ENCODE data around the gene FBLL1. TPM values are rescaled to one million over a fixed set of nuclear protein-coding genes. Genes with fewer than 3 reads are reported as not detected.
A peak's percentile ranks its signal among the peaks of the same experiment; 100 is the strongest.
"Not testable (repeated sequence)": the region's sequence is repeated elsewhere in the genome, so short reads cannot be mapped to it uniquely, and the experiment has no call there.

FBLL1 gene
- polyA plus RNA-seq (ENCODE audit: insufficient read length in 4 of 4) = 1 to 10 TPM in 1 of 4 donors, under 1 TPM in 3; 0.35 to 1.3 (median 0.64) TPM

DNA sequence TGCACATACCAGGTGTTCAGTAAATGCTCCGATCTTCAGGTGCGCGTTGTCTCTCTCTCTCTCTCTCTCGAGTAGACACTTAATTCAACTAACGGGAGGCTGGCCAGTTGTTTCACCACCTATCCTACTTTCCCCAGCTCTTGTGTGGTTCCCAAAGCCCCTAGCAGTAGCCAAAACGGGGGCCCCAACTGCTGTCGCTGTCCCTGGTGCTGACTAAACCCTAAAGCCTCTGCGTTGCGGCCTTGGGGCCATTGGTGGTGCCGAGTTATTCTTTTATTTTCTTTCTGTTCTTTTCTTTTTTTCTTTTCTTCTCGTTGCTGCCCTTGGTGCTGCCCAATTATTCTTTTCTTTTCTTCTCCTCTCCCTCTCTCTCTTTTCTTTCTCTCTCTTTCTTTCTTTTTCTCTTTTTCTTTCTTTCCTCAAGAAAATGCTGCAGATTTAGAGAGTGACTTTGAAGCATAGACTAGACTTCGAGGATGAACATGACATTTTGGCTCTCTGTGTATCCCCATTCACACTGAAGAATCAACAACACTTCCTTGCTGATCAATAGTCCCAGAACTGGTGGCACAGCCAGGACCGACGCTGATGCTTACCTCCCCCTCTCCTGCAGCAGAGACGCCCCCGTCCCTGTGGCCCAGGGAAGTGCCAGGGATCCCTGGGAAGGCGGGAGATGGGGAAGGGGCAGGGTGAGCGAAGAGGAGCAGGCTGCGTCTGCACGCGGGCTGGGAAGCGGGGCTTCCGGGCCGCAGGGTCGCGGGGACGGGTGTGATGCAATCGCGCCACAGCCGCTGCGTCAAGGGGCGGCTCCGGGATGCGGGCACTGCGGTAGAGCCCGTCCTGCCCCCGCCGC lies at the start of gene FBLL1:
Gene FBLL1 (plus strand): TSS at position 785 of the 853 bp plus-strand sequence. CDS start 200 bp downstream, outside the sequence.
- DNase-seq (ENCODE audit: low read depth in 4 of 4, low spot score in 2 of 4) = peak; percentile 31 to 63 (median 44)

DNA sequence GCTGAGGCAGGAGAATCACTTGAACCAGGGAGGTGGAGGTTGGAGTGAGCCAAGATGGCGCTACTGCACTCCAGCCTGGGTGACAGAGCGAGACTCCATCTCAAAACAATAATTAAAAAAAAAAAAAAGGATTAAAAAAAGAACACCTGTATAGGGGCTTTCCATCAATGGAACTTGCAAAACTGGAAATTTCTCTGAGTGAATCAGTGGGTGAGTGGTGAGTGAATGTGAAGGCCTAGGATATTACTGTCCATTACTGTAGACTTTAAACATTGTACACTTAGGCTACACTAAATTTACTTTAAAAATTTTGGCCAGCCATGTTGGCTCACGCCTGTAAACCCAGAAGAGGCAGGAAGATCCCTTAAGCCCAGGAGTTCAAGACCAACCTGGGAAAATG lies 48.5 kb upstream of the FBLL1 start:
- no peak for DNase-seq (ENCODE audit: low read depth in 4 of 4, low spot score in 2 of 4)

DNA sequence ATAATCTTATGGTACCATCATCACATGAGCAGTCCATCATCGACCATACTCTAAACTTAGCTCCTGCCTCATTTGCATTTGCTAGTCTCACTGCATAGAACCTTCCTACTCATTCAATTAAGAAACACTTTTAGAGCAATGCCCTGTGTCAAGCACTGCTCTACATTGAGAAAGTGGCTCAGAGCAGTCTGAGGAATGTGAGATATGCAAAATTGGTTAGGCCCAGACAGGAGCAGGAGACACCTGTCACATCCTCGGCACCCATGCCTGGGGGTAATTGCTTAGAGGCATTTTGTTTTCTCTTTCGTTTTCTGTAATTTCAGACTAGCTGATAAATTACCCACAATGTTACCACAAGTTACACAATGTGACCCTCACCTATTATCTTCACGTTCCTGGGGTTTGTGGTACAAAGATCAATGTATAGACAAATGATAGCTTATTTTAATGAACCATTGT lies 47.7 kb upstream of the FBLL1 start:
- DNase-seq (ENCODE audit: low read depth in 4 of 4, low spot score in 2 of 4) = no peak

DNA sequence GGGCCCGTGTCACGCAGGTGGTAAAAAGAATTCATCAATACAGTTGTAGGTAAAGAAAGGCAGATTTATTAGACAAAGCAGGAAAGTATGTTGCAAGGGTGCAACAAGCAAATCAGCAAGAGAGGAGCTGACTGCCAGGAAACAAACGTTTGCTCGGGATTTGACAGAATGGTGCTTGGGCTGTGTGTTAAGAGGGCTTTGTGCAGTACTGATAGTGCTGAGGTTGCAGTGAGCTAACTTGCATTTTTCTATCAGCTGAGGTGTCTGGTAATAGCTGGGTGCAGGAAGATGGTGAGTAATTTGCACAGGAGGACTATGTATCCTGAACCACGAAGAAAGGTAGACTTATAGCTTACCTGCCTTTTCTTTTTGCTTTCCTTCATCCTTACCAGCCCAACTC lies 46.7 kb upstream of the FBLL1 start:
- no peak for DNase-seq (ENCODE audit: low read depth in 4 of 4, low spot score in 2 of 4)

DNA sequence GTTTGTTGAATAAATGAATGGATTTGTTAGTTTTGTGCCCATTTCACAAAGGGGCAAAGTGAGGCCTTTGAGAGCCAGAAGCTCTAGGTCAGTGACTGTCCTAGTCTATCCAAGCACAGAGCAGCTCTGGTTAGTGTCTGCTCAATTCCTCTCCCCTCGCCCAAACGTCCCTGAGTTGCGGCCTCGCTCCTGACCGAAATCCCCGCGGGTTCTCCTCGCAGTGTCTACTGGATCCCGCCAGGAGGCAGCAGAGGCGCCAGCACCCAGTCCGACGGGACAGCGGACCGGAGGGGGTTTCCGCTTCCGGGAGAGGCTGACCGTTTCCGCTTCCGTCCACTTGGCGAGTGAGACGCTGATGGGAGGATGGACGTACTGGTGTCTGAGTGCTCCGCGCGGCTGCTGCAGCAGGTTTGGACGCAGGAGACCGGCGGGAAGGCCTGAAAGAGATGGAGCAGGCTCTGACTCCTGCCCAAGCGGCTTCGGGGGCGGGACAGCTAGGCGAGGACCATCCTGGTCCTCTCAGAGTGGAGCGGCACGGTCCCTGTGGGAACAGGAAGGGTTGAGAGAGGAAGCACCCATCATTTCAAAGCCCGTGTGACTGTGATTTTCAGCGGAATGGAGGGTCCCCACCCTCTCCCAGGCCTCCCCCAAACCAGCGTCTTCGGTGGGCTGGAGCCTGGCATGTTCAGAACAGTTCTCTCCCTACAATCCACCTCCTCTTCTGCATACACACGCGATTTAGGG lies 42.8 kb upstream of the FBLL1 start, which contains the start of gene RARS1:
Gene RARS1 (plus strand): TSS at position 336 of the 744 bp plus-strand sequence. CDS start 28 bp downstream, at position 364.
- DNase-seq (ENCODE audit: low read depth in 4 of 4, low spot score in 2 of 4) = peak; percentile 76 to 91 (median 82)

DNA sequence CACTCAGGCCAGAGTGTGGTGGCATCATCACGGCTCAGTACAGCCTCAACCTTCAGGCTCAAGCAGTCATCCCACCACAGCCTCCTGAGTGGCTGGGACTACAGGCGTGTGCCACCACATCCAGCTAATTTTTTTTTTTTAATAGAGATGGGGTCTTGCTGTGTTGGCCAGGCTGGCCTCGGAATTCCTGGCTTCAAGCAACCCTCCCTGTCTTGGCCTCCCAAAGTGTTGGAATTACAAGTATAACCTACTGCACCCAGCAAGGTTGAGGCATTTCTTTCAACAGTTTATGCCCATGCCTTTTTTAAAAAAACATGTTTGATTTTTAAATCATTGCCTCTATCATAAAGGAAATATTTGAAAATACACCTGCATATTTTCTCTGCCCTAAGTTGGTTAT lies 40.0 kb upstream of the FBLL1 start:
- no peak for DNase-seq (ENCODE audit: low read depth in 4 of 4, low spot score in 2 of 4)

DNA sequence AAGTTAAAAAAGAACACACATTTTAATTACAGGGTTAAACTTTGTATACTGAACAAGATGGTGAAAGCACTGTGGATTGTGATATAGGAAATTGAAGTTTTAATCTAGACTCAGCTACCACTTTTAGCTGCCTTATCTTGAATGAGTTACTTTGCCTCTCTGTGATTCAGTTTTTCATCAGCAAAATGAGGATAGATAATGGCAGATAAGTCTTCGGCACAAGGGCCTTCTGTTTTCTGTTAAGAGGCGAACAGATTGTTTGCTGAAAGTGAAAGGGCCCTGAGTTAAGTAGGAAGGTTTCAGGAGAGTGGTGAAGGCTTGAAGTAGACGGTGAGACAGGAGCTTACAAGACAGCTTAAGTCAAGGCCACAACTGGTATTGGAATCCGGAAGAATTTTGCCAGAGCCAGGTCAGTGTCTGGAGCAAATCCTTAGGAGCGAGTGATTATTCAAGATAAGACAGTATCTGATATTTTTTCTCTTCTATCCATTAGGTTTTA lies 35.0 kb upstream of the FBLL1 start:
- DNase-seq (ENCODE audit: low read depth in 4 of 4, low spot score in 2 of 4) = no peak

DNA sequence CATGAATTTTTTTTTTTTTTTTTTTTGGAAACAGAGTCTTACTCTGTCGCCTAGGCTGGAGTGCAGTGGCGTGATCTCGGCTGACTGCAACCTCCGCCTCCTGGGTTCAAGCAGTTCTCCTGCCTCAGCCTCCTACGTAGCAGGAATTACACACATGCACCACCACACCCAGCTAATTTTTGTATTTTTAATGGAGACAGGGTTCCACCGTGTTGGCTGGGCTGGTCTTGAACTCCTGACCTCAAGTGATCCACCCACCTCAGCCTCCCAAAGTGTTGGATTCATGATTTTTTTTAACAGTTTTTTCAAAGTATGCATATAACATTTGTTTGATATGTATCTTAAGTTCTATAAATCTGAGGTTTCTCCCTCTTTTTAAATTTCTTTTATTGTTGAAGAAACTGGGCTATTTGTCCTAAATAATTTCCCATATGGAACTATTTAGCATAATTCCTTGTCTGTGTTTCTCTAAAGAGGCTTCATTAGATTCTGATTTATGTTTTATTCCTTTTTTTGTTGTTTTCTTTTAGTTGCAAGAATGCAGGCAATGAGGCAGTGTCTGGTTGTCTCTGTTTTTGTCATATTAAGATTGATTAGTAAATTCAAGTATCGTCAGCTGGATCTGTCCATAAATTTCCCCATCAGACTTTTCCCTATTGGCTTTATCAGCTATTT lies 26.4 kb upstream of the FBLL1 start:
- DNase-seq (ENCODE audit: low read depth in 4 of 4, low spot score in 2 of 4) = no peak

DNA sequence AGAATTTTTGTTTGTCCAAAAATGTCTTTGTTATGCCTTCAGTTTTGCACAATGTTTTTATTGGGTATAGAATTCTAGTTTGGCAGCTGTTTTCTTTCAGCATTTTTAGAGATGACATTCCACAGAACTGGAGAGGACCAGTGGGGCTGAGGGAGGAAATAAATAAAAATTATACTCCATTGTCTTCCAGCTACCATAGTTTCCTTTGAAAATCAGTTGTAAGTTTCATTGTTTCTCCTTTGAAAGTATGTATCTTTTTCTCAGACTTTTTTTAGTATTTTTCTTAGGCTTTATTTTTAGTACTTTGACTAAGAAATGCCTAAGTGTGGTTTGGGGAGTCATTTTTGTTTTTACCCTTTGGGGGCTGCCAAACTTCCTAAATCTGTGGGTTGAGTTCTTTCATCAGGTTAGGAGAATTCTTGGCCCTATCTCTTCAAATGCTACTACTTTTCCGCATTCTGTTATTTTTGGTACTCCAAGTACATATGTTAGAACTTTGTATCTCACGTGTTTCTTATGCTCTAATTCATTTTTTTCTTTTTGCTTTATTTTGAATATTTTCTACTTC lies 15.2 kb upstream of the FBLL1 start:
- DNase-seq (ENCODE audit: low read depth in 4 of 4, low spot score in 2 of 4) = no peak

DNA sequence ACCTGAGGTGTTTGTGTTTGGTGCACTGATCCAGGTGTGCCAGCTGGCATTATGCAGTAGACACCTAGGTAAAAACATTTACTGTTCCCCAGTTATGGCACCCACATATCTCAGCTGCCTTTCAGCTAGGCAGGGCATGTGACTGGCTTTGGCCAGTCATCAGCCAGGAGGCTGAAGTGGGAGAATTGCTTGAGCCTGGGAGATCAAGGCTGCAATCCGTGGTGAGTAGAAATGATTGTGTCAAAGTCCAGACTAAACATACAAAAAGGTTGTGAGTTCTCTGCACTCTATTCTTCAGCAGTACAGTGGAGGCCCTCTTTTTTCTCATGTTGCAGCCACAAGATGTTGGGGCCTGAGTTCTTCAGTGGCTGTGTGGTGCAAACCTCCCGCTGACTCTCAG lies 3.2 kb upstream of the FBLL1 start:
- DNase-seq (ENCODE audit: low read depth in 4 of 4, low spot score in 2 of 4) = no peak

DNA sequence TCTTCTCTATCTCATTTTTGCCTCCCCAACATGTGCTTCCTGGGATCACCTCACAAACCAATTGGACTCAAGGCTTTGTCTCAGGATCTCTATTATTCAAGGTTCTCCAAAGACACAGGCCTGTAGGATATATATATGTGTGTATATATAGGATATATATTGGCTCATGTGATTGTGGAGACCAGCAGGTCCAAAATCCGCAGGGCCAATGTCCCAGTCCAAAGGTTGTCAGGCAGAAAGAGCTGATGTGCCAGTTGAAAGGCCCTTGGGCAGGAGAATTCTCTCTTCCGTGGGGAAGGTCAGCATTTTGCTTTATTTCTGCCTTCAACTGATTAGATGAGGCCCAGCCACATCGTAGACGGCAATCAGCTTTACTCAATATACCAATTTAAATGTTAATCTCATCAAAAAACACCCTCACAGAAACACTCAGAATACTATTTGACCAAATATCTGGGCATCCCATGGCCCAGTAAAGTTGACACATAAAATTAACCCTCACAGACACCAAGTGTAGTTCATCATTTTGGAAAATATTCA lies 1.3 kb upstream of the FBLL1 start:
- DNase-seq (ENCODE audit: low read depth in 4 of 4, low spot score in 2 of 4) = no peak

DNA sequence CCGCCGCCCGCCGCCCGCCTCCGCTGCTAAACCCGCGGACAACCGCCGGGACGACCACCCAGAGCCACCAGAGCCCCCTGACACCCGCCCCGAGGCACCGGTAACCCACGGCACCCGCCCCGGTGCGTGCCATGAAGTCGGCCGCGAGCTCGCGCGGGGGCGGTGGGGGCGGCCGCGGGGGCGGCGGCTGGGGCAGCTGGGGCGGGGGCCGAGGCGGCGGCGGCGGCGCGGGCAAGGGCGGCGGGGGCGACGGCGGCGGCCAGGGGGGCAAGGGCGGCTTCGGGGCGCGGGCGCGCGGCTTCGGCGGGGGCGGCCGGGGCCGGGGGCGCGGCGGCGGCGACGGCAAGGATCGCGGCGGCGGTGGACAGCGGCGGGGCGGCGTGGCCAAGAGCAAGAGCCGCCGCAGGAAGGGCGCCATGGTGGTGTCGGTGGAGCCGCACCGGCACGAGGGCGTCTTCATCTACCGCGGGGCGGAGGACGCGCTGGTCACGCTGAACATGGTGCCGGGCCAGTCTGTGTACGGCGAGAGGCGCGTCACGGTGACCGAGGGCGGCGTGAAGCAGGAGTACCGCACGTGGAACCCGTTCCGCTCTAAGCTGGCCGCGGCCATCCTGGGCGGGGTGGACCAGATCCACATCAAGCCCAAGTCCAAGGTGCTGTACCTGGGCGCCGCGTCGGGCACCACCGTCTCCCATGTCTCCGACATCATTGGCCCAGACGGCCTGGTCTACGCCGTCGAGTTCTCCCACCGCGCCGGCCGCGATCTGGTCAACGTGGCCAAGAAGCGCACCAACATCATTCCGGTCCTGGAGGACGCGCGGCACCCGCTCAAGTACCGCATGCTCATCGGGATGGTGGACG lies 499 bp downstream of the FBLL1 start:
- no peak for DNase-seq (ENCODE audit: low read depth in 4 of 4, low spot score in 2 of 4)

DNA sequence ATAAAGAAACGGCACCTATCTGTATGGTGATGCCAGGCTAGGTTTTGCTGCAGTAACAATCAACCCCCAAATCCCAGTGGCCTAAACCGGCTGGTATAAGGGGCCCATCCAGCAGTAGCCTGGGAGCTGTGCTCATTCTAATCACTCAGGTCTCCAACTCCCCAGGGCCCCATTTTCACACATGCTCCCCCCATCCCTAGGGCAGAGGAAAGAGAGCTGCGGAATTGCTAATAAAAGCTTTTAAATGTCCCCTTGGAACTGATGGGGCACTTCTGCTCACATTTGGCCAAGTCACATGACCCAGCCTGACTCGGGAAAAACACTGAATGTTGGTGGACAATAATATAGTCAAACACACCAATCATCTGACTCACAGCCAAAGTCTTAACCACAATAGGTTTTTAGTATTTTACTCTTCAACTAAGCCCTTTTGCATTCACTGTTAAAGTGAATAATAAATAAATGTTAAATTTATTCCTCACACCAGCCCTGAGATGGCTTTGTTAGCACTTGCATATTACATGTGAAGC lies 1.6 kb downstream of the FBLL1 start:
- no peak for DNase-seq (ENCODE audit: low read depth in 4 of 4, low spot score in 2 of 4)

DNA sequence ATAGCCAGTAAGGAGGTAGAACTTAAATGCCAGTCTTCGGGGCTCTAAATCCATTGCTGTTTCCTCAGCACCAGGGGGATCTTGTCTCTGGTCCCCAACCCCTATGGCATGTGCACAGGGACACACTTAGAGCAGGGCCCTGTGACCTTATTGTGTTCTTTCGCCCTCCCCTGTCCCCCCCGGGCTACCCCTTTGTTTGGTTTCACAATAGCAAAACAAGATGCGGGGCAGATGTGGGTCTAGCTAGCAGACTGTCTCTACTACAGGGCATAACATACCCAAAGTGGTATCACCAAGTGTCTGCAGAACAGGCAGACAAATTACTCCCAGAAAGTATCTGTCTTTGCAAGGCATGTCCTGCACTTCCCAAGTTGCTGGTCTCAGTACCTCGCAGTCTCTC lies 2.1 kb downstream of the FBLL1 start:
- DNase-seq (ENCODE audit: low read depth in 4 of 4, low spot score in 2 of 4) = no peak

DNA sequence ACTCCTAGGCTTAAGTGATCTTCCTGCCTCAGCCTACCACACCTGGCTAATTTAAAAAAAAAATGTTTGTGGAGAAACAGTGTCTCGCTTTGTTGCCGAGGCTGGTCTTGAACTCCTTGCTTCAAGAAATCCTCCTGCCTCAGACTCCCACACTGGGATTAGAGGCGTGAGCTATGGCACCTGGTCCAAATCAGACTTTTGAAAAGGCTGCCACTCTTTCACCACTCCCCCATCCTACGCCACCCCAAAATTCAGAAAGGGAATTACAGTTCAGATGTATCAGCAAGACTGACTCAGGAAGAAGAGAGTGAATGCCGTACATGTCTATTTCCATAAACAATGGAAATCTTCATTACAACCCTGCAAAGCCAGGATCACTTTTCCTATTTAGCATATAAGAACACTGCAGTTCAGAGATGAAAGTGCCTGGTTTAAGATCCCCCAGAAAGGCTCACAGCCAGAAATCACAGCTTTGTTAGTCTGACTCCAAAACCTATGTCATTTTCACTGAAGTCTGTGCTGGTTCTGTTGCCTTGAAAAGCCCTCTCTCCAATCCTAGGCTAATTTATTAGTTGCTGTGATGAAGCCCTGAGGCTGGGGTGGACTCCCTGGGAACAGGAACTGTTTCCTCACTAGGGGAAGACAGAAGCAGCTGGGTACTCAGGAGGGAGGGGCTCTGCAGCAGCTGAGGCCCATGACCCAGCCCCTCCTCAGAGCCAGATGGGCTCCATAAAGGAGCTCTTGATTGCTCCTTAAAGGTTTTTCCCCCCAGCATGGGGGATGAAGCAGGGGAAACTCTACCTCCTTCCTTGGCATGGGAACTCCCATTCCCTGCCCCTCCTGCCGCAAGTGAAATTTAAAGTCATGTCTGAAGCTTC lies 3.1 kb downstream of the FBLL1 start:
- no peak for DNase-seq (ENCODE audit: low read depth in 4 of 4, low spot score in 2 of 4)

DNA sequence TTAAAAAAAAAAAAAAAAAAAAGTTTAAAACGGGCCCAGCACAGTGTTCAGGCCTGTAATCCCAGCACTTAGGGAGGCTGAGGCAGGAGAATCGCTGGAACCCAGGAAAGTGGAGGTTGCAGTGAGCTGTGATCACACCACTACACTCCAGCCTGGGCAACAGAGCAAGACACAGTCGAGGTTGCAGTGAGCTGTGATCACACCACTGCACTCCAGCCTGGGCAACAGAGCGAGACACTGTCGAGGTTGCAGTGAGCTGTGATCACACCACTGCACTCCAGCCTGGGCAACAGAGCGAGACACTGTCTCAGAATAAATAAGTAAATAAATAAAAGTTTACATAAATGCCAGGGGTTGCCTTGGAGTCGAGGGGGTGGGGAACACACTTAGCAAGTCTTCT lies 5.2 kb downstream of the FBLL1 start:
- DNase-seq (ENCODE audit: low read depth in 4 of 4, low spot score in 2 of 4) = not testable (repeated sequence)

DNA sequence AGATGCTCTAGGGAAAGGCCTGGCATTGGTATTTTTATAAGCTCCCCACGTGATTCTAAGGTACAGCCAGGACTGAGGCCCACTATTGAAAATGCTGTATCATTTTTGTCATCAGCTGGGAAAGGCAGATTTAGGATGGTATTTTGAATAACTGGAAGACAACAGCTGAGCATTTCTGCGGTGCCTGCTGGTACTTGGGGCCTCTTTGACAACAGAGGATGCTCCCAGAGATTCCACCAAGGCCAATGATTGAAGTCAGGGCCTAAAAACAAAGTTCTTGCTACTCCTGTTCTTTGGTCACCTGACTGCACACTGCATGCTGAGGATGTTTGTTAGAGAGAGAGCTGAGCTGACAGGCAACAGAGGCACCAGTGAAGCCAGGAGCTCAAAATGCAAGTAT lies 8.1 kb downstream of the FBLL1 start:
- no peak for DNase-seq (ENCODE audit: low read depth in 4 of 4, low spot score in 2 of 4)

DNA sequence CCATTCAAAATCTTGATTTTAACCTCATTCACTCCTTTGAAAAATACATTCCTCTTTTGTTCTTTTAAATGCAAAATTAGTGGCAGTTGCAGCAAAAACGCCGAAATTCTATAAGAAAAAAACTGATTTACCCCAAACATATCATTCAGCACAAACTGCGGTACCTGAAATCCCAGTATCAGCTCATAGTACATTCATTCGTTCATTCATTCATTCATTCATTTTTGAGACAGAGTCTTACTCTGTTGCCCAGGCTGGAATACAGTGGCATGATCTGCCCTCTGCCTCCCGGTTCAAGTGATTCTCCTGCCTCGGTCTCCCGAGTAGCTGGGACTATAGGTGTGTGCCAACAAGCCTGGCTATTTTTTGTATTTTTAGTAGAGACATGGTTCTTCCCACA lies 20.4 kb downstream of the FBLL1 start:
- DNase-seq (ENCODE audit: low read depth in 4 of 4, low spot score in 2 of 4) = no peak
